ENCODE results near the gene LDLRAD4. TPM values are rescaled to one million over a fixed set of nuclear protein-coding genes. Genes with fewer than 3 reads are reported as not detected.

Gene LDLRAD4
- total RNA-seq, 1 experiment from 2014 or later, result 3.6 TPM

DNA sequence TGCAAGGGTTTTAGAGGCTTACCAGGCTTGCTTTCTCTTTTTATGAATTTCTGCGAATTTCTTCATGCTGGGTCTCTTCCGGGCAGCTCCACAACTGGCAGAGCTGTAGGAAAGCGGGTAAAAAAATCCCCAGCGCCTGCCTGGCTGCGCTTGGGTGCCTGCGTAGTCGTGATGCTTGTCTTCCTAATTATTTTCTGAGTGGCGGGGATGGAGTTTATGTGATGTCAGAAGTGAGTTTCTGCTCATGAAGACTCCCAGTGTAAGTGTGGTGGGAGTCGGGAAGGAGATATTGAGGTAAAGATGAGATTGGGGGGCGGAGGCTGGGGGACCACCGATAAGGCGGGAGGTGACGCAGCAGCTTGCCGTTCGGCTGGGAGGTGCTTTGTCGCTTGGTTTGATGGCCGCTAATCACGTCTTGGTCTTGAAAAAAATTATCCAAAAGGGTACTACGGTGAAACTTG is 229.8 kb downstream of the LDLRAD4 start:
- no peak overlapping the region for H3K27ac ChIP-seq (ENCODE audit: low read depth, low read length, poor library complexity, severe bottlenecking)
- intact Hi-C loops (cut with micrococcal nuclease; ENCODE audit: unreplicated experiment), result loop anchor here (10.0 kb wide), 2 partner anchors 96 to 234 kb away; partner anchors contain the start of gene LDLRAD4
- BruUV-seq (replicated peaks), result no TSS peak
- ChIA-PET CTCF (no interaction called here), POLR2A (ENCODE audit: low non-redundant PET) (no interaction called here)
- DNase-seq (ENCODE audit: low spot score), result no peak
- no peak overlapping the region for H3K4me3 ChIP-seq (ENCODE audit: low read depth, low read length, poor library complexity, severe bottlenecking)
- no peak for TF ChIP-seq EZH2 (IDR thresholded peaks at IDR 0.05; ENCODE audit: borderline replicate concordance, low read depth, low read length, poor library complexity, severe bottlenecking)
- TF ChIP-seq, protein P1, sequence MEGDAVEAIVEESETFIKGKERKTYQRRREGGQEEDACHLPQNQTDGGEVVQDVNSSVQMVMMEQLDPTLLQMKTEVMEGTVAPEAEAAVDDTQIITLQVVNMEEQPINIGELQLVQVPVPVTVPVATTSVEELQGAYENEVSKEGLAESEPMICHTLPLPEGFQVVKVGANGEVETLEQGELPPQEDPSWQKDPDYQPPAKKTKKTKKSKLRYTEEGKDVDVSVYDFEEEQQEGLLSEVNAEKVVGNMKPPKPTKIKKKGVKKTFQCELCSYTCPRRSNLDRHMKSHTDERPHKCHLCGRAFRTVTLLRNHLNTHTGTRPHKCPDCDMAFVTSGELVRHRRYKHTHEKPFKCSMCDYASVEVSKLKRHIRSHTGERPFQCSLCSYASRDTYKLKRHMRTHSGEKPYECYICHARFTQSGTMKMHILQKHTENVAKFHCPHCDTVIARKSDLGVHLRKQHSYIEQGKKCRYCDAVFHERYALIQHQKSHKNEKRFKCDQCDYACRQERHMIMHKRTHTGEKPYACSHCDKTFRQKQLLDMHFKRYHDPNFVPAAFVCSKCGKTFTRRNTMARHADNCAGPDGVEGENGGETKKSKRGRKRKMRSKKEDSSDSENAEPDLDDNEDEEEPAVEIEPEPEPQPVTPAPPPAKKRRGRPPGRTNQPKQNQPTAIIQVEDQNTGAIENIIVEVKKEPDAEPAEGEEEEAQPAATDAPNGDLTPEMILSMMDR (conservative IDR thresholded peaks at IDR 0.05; ENCODE audit: low read depth, low read length), result no peak
- peaks cover 32% of the 10 kb centered on the region for H3K4me1 ChIP-seq (ENCODE audit: insufficient read depth, low read length, poor library complexity, severe bottlenecking)
- H3K27me3 ChIP-seq (replicated peaks; ENCODE audit: insufficient read depth, low read depth, low read length, poor library complexity), result no peaks in the 10 kb centered on the region
- H3K9me3 ChIP-seq (ENCODE audit: low read depth, low read length, poor library complexity, severe bottlenecking), result no peaks in the 10 kb centered on the region
- H3K36me3 ChIP-seq (ENCODE audit: insufficient read depth, low read length, poor library complexity, severe bottlenecking), result no peaks in the 10 kb centered on the region

DNA sequence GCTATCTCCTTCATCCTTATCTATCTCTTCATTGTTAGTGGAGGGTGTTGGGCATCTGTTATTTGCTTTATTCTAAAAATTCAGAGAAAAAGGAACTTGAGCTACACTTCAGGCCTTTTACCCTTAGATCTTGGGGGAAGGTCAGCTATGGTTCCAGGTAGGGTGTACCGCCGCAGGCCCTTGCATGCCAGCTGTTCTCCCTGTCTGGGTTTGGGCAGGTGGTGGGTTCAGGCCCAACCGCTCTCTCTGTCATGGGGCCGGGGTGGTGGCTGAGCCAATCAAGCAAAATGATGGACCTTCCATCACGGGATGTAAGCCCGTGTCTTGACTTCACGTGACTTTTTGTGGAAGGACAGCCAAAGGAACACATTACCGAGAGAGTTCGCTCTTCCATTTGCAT is 231.1 kb downstream of the LDLRAD4 start:
- H3K27ac ChIP-seq (ENCODE audit: low read depth, low read length, poor library complexity, severe bottlenecking), result no peak overlapping the region
- H3K4me1 ChIP-seq (ENCODE audit: insufficient read depth, low read length, poor library complexity, severe bottlenecking), result peaks cover 32% of the 10 kb centered on the region
- intact Hi-C loops (cut with micrococcal nuclease; ENCODE audit: unreplicated experiment), result loop anchor here (10.0 kb wide), 2 partner anchors 95 to 235 kb away; partner anchors contain the start of gene LDLRAD4
- TF ChIP-seq, protein P1 (conservative IDR thresholded peaks at IDR 0.05; ENCODE audit: low read depth, low read length), result no peak
- TF ChIP-seq EZH2 (IDR thresholded peaks at IDR 0.05; ENCODE audit: borderline replicate concordance, low read depth, low read length, poor library complexity, severe bottlenecking), result no peak
- DNase-seq (ENCODE audit: low spot score), result no peak
- no peak overlapping the region for H3K4me3 ChIP-seq (ENCODE audit: low read depth, low read length, poor library complexity, severe bottlenecking)
- no TSS peak for BruUV-seq (replicated peaks)
- no peaks in the 10 kb centered on the region for H3K36me3 ChIP-seq (ENCODE audit: insufficient read depth, low read length, poor library complexity, severe bottlenecking)
- POLR2A ChIA-PET (ENCODE audit: low non-redundant PET), result no interaction called here
- no peaks in the 10 kb centered on the region for H3K27me3 ChIP-seq (replicated peaks; ENCODE audit: insufficient read depth, low read depth, low read length, poor library complexity)
- CTCF ChIA-PET, result no interaction called here
- no peaks in the 10 kb centered on the region for H3K9me3 ChIP-seq (ENCODE audit: low read depth, low read length, poor library complexity, severe bottlenecking)

DNA sequence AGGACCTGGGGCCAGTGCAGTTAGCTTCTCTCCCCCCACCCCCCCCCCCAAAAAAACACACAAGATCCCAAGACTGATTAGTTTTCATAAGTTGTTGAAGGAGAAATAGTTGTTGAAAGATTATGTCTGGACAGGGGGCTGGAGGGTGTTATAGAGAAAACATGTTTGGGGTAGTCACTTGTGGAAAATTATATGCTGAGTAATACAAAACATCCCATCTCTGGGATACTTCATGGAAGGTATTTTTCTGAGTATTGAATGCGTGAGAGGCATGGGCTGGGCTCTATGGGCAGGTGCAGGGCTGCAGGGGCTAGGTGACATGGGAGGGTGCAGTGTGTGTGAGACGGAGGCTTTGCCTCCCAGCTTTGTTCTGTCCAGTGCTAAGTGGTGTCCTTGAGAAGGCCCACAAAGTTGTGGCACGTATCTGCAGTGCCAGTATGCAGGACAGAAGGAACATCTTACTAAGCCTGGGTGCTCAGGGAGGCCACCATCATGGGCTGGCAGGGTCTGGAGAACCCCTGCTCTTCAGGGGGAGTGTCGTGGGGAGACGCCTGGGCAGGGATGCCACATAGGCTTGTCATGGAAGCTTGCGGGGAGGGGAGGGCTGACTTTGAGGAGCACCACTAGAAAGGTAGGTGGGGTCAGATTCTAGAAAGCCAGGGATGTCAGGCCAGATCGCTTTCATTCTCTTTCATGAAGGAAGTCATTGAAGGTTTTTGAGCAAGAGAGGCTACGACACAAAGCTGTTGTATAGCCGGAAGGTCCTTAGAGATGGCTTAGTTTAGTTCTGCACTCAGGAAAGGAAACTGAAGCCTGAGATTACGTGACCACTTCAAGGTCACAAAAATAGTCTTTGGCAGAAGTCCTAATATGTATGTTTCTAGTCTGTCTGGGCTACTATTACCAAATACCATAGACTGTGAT is 232.0 kb downstream of the LDLRAD4 start:
- H3K27ac ChIP-seq (ENCODE audit: low read depth, low read length, poor library complexity, severe bottlenecking), result no peak overlapping the region
- no peaks in the 10 kb centered on the region for H3K36me3 ChIP-seq (ENCODE audit: insufficient read depth, low read length, poor library complexity, severe bottlenecking)
- H3K4me3 ChIP-seq (ENCODE audit: low read depth, low read length, poor library complexity, severe bottlenecking), result no peak overlapping the region
- intact Hi-C loops (cut with micrococcal nuclease; ENCODE audit: unreplicated experiment), result no loop called here
- DNase-seq (ENCODE audit: low spot score), result no peak
- ChIA-PET POLR2A (ENCODE audit: low non-redundant PET) (no interaction called here), CTCF (no interaction called here)
- peaks cover 32% of the 10 kb centered on the region for H3K4me1 ChIP-seq (ENCODE audit: insufficient read depth, low read length, poor library complexity, severe bottlenecking)
- no TSS peak for BruUV-seq (replicated peaks)
- H3K27me3 ChIP-seq (replicated peaks; ENCODE audit: insufficient read depth, low read depth, low read length, poor library complexity), result no peaks in the 10 kb centered on the region
- H3K9me3 ChIP-seq (ENCODE audit: low read depth, low read length, poor library complexity, severe bottlenecking), result no peaks in the 10 kb centered on the region
- TF ChIP-seq, protein P1 (conservative IDR thresholded peaks at IDR 0.05; ENCODE audit: low read depth, low read length), result no peak
- no peak for TF ChIP-seq EZH2 (IDR thresholded peaks at IDR 0.05; ENCODE audit: borderline replicate concordance, low read depth, low read length, poor library complexity, severe bottlenecking)

Data from A673 (cell line).